Measurements from ENCODE around the gene ARFGEF2.

Gene ARFGEF2

DNA sequence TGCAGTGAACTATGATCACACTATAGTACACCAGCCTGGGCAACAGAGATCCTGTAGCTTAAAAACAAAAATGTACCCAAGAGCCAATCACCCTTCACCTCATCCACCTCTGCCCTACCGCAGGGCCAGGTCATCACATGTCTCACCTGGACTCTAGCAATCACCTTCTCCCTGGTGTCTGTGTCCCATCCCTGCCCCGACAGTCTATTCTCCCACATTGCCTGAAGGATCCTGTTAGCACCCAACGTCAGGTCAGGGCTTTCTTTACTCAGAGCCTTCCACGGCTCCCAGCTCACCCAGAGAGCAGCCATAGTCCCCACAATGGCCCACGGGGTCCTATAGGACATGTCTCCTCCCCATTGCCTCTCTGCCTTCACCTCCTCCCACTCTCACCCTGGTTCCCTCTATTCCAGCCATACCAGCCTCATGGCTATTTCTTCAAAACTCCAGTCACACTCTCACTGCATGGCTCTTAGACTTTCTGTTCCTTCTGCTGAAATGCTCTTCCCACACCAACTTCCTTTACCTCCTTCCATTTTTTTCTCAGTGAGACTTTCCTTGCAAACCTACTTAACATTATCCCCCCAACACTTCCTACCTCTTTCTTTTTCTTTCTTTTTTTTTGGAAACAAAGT lies 22.5 kb upstream of the ARFGEF2 start:
- no peak overlapping the region for H3K4me2 ChIP-seq (ENCODE audit: low read depth, low read length, poor library complexity, severe bottlenecking)

GRCh38 chr20:48899881-48900280 lies 21.6 kb upstream of the ARFGEF2 start:
- Histone ChIP-seq H3K4me3 (ENCODE audit: low read length, poor library complexity, severe bottlenecking) (no peak overlapping the region), H3F3A (ENCODE audit: low read depth) (no peaks in the 10 kb centered on the region), H3K4me1 (ENCODE audit: insufficient read depth, low read length, poor library complexity, severe bottlenecking) (no peaks in the 10 kb centered on the region), H3K27me3 (ENCODE audit: insufficient read depth, low read length, poor library complexity, severe bottlenecking) (no peaks in the 10 kb centered on the region), H3K36me3 (ENCODE audit: insufficient read depth, low read length) (no peaks in the 10 kb centered on the region), H3K9ac (ENCODE audit: low read depth, low read length, poor library complexity, severe bottlenecking) (no peak overlapping the region), H2AFZ (ENCODE audit: low read length) (no peak overlapping the region), H3K9me3 (ENCODE audit: insufficient read depth, low read depth, low read length) (no peaks in the 10 kb centered on the region), H4K20me1 (ENCODE audit: insufficient read depth, low read length, poor library complexity, severe bottlenecking) (no peaks in the 10 kb centered on the region), H3K9me2 (replicated peaks; ENCODE audit: low read depth, low read length) (no peaks in the 10 kb centered on the region), H3K79me2 (ENCODE audit: insufficient read depth, low read length) (no peaks in the 10 kb centered on the region), H3K4me2 (ENCODE audit: low read depth, low read length, poor library complexity, severe bottlenecking) (no peak overlapping the region)
- TF ChIP-seq CTCF (conservative IDR thresholded peaks at IDR 0.05; ENCODE audit: low read length) (no peak), EZH2phosphoT487 (IDR thresholded peaks at IDR 0.05; ENCODE audit: borderline replicate concordance) (no peak)

More for the DNA sequence above, 22.5 kb upstream of the ARFGEF2 start:
- Histone ChIP-seq H3K9me2 (replicated peaks; ENCODE audit: low read depth, low read length) (no peaks in the 10 kb centered on the region), H3K36me3 (ENCODE audit: insufficient read depth, low read length) (no peaks in the 10 kb centered on the region), H3K9me3 (ENCODE audit: insufficient read depth, low read depth, low read length) (no peaks in the 10 kb centered on the region), H3K9ac (ENCODE audit: low read depth, low read length, poor library complexity, severe bottlenecking) (no peak overlapping the region), H3K27me3 (ENCODE audit: insufficient read depth, low read length, poor library complexity, severe bottlenecking) (no peaks in the 10 kb centered on the region), H3F3A (ENCODE audit: low read depth) (no peaks in the 10 kb centered on the region), H2AFZ (ENCODE audit: low read length) (no peak overlapping the region), H3K4me1 (ENCODE audit: insufficient read depth, low read length, poor library complexity, severe bottlenecking) (no peaks in the 10 kb centered on the region), H4K20me1 (ENCODE audit: insufficient read depth, low read length, poor library complexity, severe bottlenecking) (no peaks in the 10 kb centered on the region), H3K79me2 (ENCODE audit: insufficient read depth, low read length) (no peaks in the 10 kb centered on the region), H3K4me3 (ENCODE audit: low read length, poor library complexity, severe bottlenecking) (no peak overlapping the region)
- TF ChIP-seq CTCF (conservative IDR thresholded peaks at IDR 0.05; ENCODE audit: low read length) (no peak), EZH2phosphoT487 (IDR thresholded peaks at IDR 0.05; ENCODE audit: borderline replicate concordance) (no peak)

GRCh38 chr20:48901326-48901725 lies 20.2 kb upstream of the ARFGEF2 start:
- Histone ChIP-seq H3K36me3 (ENCODE audit: insufficient read depth, low read length) (no peaks in the 10 kb centered on the region), H3K9me3 (ENCODE audit: insufficient read depth, low read depth, low read length) (no peaks in the 10 kb centered on the region), H3K4me2 (ENCODE audit: low read depth, low read length, poor library complexity, severe bottlenecking) (no peak overlapping the region), H2AFZ (ENCODE audit: low read length) (no peak overlapping the region), H4K20me1 (ENCODE audit: insufficient read depth, low read length, poor library complexity, severe bottlenecking) (no peaks in the 10 kb centered on the region), H3K9ac (ENCODE audit: low read depth, low read length, poor library complexity, severe bottlenecking) (no peak overlapping the region), H3K4me3 (ENCODE audit: low read length, poor library complexity, severe bottlenecking) (no peak overlapping the region), H3K9me2 (replicated peaks; ENCODE audit: low read depth, low read length) (no peaks in the 10 kb centered on the region), H3F3A (ENCODE audit: low read depth) (no peaks in the 10 kb centered on the region), H3K79me2 (ENCODE audit: insufficient read depth, low read length) (no peaks in the 10 kb centered on the region), H3K27me3 (ENCODE audit: insufficient read depth, low read length, poor library complexity, severe bottlenecking) (no peaks in the 10 kb centered on the region), H3K4me1 (ENCODE audit: insufficient read depth, low read length, poor library complexity, severe bottlenecking) (no peaks in the 10 kb centered on the region)
- TF ChIP-seq CTCF (conservative IDR thresholded peaks at IDR 0.05; ENCODE audit: low read length) (no peak), EZH2phosphoT487 (IDR thresholded peaks at IDR 0.05; ENCODE audit: borderline replicate concordance) (no peak)

All from Loucy (cell line).